Chondrocyte (in vitro differentiated cells): ENCODE measurements around the gene GAS6. TPM values are rescaled to one million over a fixed set of nuclear protein-coding genes. Genes with fewer than 3 reads are reported as not detected.
A peak's percentile ranks its signal among the peaks of the same experiment; 100 is the strongest.

Experiments
- DNase-seq: peaks from one replicate; pipeline ENCODE4 v3.0.0; 2021; ENCODE audit warnings: mixed read lengths, low spot score
- H3K27ac Mint-ChIP-seq: one replicate; pipeline ENCODE4 v1.8.0; 2021; ENCODE audit warnings: mild to moderate bottlenecking, moderate library complexity, mixed read lengths; ENCODE audit not compliant: unreplicated experiment
- H3K27me3 Mint-ChIP-seq: 2 replicates; pipeline ENCODE4 v1.8.0; 2021; ENCODE audit warnings: low read depth, mixed read lengths
- H3K36me3 Mint-ChIP-seq: 2 replicates; pipeline ENCODE4 v1.8.0; 2021; ENCODE audit warnings: low read depth, mixed read lengths
- H3K4me1 Mint-ChIP-seq: 2 replicates; pipeline ENCODE4 v1.8.0; 2021; ENCODE audit warnings: low read depth, mild to moderate bottlenecking, mixed read lengths
- H3K4me3 Mint-ChIP-seq: one replicate; pipeline ENCODE4 v1.8.0; 2021; ENCODE audit warnings: mild to moderate bottlenecking, moderate library complexity, mixed read lengths; ENCODE audit not compliant: unreplicated experiment
- H3K9me3 Mint-ChIP-seq: 2 replicates; pipeline ENCODE4 v1.8.0; 2021; ENCODE audit warnings: low read depth, mixed read lengths
- total RNA-seq: library from RNA; stranded (reverse); gene quantifications from 3 replicates; pipeline ENCODE4 v1.2.1, GENCODE V29; 2021
- TF ChIP-seq, protein P1 (sequence below): fragments of 200-600 bp; sonication (generic); IDR thresholded peaks from 2 replicates; pipeline ENCODE4 v1.5.0; 2021; ENCODE audit warnings: antibody characterized with exemption, mild to moderate bottlenecking, moderate library complexity

The GAS6 gene
- total RNA-seq, 1 donor from 2014 or later: 111 TPM

DNA sequence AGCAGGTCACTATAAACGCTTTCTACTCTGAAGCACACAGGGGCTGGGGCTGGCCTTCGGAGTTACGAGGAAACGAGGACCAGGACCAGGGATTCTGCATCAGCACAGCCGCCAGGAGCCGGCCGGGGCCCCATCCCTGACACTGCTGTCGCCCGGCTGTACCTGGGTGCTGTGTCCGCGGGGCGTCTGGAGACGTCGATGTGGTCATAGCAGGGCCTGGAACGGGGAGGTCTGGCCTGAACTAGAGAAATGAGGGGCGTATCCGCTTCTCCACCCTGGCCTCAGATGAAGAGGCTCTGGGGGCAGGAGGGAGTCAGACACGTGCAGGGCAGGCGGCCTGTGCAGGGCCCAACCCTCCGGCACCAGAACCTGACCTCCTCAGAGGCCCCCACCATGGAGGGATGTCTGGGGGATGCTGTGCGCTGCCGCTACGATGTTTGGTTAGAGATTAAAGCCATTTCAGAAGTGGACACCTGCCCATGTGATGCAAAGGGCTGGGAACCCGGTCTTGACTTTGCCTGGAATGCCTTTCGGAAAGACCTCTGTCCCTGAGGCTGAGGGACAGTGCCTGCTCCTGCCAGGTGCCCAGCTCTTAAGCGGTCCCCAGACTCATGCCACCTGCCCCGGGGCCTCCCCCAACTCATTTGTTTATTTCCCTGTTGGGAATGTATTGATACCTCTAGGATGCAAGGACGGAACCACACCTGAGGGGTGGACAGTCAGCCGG, 21.4 kb downstream of the GAS6 start:
- H3K4me1 Mint-ChIP-seq: peaks cover 20% of the 10 kb centered on the region
- no peaks in the 10 kb centered on the region for H3K27me3 Mint-ChIP-seq
- TF ChIP-seq, protein P1, sequence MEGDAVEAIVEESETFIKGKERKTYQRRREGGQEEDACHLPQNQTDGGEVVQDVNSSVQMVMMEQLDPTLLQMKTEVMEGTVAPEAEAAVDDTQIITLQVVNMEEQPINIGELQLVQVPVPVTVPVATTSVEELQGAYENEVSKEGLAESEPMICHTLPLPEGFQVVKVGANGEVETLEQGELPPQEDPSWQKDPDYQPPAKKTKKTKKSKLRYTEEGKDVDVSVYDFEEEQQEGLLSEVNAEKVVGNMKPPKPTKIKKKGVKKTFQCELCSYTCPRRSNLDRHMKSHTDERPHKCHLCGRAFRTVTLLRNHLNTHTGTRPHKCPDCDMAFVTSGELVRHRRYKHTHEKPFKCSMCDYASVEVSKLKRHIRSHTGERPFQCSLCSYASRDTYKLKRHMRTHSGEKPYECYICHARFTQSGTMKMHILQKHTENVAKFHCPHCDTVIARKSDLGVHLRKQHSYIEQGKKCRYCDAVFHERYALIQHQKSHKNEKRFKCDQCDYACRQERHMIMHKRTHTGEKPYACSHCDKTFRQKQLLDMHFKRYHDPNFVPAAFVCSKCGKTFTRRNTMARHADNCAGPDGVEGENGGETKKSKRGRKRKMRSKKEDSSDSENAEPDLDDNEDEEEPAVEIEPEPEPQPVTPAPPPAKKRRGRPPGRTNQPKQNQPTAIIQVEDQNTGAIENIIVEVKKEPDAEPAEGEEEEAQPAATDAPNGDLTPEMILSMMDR: no peak
- no peak overlapping the region for H3K27ac Mint-ChIP-seq
- H3K9me3 Mint-ChIP-seq: no peaks in the 10 kb centered on the region
- DNase-seq: peak; percentile 73
- H3K4me3 Mint-ChIP-seq: no peak overlapping the region
- peaks cover 8% of the 10 kb centered on the region for H3K36me3 Mint-ChIP-seq

DNA sequence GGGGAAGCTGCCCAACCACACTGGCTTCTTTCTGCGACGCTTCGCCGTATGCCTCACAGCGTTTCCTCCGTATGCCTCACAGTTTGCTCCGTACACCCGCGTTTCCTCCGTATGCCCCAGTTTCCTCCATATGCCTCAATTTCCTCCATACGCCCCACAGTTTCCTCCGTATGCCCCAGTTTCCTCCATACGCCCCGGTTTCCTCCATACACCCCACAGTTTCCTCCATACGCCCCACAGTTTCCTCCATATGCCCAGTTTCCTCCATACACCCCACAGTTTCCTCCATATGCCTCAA, 22.6 kb downstream of the GAS6 start:
- Mint-ChIP-seq H3K4me1 (peaks cover 27% of the 10 kb centered on the region), H3K27ac (no peak overlapping the region), H3K36me3 (peaks cover 8% of the 10 kb centered on the region), H3K9me3 (no peaks in the 10 kb centered on the region), H3K27me3 (no peaks in the 10 kb centered on the region), H3K4me3 (no peak overlapping the region)
- no peak for DNase-seq
- TF ChIP-seq, protein P1: no peak

DNA sequence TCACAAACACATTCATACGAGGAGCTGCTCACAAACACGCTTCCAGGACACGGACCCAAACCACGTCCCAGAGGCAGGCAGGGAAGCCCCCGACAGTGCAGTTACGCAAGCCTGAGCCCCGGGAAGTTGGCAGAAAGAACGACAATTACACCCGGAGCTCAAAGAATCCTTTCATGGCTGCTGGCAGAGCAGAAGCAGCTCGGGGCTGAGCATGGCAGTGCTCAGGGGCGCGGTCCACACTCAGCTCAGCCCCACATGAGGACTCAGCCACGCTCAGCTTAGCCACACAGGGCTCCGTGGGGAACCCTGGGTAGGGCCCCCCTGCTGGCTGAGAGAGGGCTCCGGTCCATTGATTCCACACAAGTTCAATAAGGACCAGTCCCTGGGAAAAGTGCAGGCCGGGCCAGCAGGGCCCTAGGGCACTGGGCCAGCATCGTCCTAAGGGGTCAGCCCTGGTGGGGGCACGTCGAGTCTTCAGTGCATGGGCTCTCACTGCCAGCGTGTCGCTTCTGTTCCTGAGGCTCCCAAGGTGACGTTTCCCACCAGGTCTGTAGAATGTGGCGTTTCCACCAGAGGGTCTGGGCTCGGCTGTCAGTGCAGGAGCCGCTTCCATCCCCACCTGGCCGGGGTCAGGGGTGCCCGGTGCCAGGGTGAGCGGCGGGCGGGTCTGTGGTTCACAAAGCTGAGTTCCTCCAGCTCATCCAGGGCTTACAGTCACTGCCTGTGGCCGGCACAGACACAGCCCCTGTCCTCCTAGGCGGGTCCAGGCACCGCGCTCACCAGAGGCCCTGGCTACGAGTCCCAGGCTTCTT, 23.1 kb downstream of the GAS6 start:
- peaks cover 28% of the 10 kb centered on the region for H3K4me1 Mint-ChIP-seq
- no peak overlapping the region for H3K27ac Mint-ChIP-seq
- no peak for DNase-seq

DNA sequence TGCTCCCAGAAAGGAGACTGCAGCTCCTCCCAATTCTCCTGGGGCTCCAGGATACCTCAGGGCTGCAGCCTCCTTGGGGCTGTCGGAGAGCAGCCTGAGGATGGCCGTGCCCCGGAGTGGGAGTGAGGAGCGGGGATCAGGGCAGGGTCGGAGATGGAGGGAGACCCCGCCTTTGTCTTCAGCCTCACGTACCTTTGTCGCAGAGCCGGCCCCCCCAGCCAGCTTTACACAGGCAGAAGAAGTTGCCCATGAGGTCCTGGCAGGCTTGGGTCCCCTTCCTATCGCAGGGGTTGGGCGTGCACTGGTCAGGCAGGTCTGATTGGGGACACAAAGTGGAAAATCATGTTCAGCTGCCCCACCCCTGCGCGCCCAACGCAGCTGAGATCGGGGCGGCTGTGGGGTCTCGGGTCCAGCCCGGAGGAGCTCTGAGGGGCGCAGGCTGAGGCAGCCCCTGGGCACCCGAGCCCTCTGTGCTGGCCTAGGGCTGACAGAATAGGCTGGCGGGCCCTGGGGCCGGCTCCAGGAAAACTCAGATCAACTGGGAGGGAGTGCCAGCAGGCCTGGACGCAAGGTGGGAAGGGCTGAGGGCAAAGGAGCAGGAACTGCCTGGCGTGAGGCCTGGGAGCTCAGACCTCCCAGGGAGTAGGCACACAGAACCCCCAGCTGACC, 24.2 kb downstream of the GAS6 start:
- no peak for DNase-seq
- TF ChIP-seq, protein P1: no peak
- Mint-ChIP-seq H3K27me3 (no peaks in the 10 kb centered on the region), H3K36me3 (peaks cover 7% of the 10 kb centered on the region), H3K4me3 (no peak overlapping the region), H3K27ac (peak overlapping the region; percentile 8), H3K4me1 (peaks cover 25% of the 10 kb centered on the region), H3K9me3 (no peaks in the 10 kb centered on the region)

More for the DNA sequence above, 23.1 kb downstream of the GAS6 start:
- TF ChIP-seq, protein P1: no peak
- no peaks in the 10 kb centered on the region for H3K9me3 Mint-ChIP-seq
- no peaks in the 10 kb centered on the region for H3K27me3 Mint-ChIP-seq
- peaks cover 7% of the 10 kb centered on the region for H3K36me3 Mint-ChIP-seq
- H3K4me3 Mint-ChIP-seq: no peak overlapping the region

DNA sequence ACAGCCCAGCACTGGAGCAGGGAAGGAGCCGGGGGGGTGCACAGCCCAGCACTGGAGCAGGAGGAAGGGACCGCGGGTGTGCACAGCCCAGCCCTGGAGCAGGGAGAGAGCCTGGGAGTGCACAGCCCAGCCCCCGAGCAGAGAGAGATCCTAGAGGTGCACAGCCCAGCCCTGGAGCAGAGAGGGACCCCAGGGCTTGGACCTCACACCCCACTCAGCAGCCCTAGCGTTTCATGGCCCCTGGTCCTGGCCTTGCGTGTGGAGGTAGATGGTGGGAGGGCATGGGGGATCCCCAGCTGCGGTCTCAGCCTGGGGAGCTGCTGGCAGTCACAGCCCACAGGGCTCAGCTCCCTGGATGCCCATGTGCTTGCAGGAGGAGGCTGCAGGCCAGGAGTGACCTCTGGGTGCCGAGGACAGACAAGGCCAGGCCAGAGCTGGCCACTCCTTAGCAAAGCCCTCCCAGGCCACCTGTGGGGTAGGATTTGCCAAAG, 25.1 kb downstream of the GAS6 start:
- peaks cover 22% of the 10 kb centered on the region for H3K4me1 Mint-ChIP-seq
- peaks cover 7% of the 10 kb centered on the region for H3K36me3 Mint-ChIP-seq
- peak overlapping the region; percentile 22 for H3K4me3 Mint-ChIP-seq
- TF ChIP-seq, protein P1: no peak
- H3K27me3 Mint-ChIP-seq: no peaks in the 10 kb centered on the region
- no peak for DNase-seq
- no peaks in the 10 kb centered on the region for H3K9me3 Mint-ChIP-seq
- H3K27ac Mint-ChIP-seq: no peak overlapping the region
